RPMI7951 (cell line): ENCODE data around the gene AFF3. TPM values are rescaled to one million over a fixed set of nuclear protein-coding genes. Genes with fewer than 3 reads are reported as not detected.

Experiments
- DNase-seq: peaks from one replicate; pipeline ENCODE4 v3.0.0-alpha.2; 2012; ENCODE audit warnings: low read depth
- total RNA-seq: library from RNA; depleted of rRNA; stranded (reverse); fragments of >200 nt; shearing (Covaris generic); gene quantifications from 2 replicates; pipeline ENCODE4 v1.2.3, GENCODE V29; 2014

The AFF3 gene
- total RNA-seq, 1 experiment from 2014 or later = 1.3 TPM

- DNase-seq = no peak
Measured at GRCh38 chr2:100043891-100044255, 98.5 kb downstream of the AFF3 start.

GRCh38 chr2:100043081-100043890, 99.1 kb downstream of the AFF3 start:
- no peak for DNase-seq

- DNase-seq = no peak
Measured at GRCh38 chr2:100042562-100042961, 99.8 kb downstream of the AFF3 start.

- no peak for DNase-seq
Measured at GRCh38 chr2:100041946-100042345, 100.4 kb downstream of the AFF3 start.

GRCh38 chr2:100041385-100041784, 101.0 kb downstream of the AFF3 start:
- no peak for DNase-seq

GRCh38 chr2:100040906-100041305, 101.5 kb downstream of the AFF3 start:
- DNase-seq = no peak

GRCh38 chr2:100039291-100039980, 103.0 kb downstream of the AFF3 start:
- DNase-seq = no peak

- peak; percentile 19 for DNase-seq
Measured at GRCh38 chr2:100038011-100038410, 104.4 kb downstream of the AFF3 start.

GRCh38 chr2:100036793-100037192, 105.6 kb downstream of the AFF3 start:
- no peak for DNase-seq

- no peak for DNase-seq
Measured at GRCh38 chr2:100036026-100036425, 106.4 kb downstream of the AFF3 start.

- DNase-seq = no peak
Measured at GRCh38 chr2:100034431-100034830, 108.0 kb downstream of the AFF3 start.

- DNase-seq = no peak
Measured at GRCh38 chr2:100033976-100034375, 108.4 kb downstream of the AFF3 start.

- DNase-seq = no peak
Measured at GRCh38 chr2:100031604-100032003, 110.8 kb downstream of the AFF3 start.

- no peak for DNase-seq
Measured at GRCh38 chr2:100029460-100029859, 112.9 kb downstream of the AFF3 start.

- no peak for DNase-seq
Measured at GRCh38 chr2:100021791-100022340, 120.5 kb downstream of the AFF3 start.

GRCh38 chr2:100019499-100019898, 122.9 kb downstream of the AFF3 start:
- DNase-seq = no peak

GRCh38 chr2:100018341-100019193, 123.8 kb downstream of the AFF3 start:
- DNase-seq = peak; percentile 38

- DNase-seq = no peak
Measured at GRCh38 chr2:100017633-100018032, 124.8 kb downstream of the AFF3 start.

GRCh38 chr2:100016756-100017155, 125.6 kb downstream of the AFF3 start:
- DNase-seq = no peak

GRCh38 chr2:100015849-100016248, 126.5 kb downstream of the AFF3 start:
- DNase-seq = no peak

GRCh38 chr2:100013892-100014677, 128.3 kb downstream of the AFF3 start:
- DNase-seq = peak; percentile 85
